Inflammatory macrophage treated with lipopolysaccharide for 4 hours (primary cell): ENCODE measurements around the gene PRTFDC1.
"Not testable (repeated sequence)": the region's sequence is repeated elsewhere in the genome, so short reads cannot be mapped to it uniquely, and the experiment has no call there.

Experiments used
- DNase-seq: peaks from one replicate; pipeline ENCODE4 v3.0.0-alpha.2; 2020

Gene PRTFDC1

DNA sequence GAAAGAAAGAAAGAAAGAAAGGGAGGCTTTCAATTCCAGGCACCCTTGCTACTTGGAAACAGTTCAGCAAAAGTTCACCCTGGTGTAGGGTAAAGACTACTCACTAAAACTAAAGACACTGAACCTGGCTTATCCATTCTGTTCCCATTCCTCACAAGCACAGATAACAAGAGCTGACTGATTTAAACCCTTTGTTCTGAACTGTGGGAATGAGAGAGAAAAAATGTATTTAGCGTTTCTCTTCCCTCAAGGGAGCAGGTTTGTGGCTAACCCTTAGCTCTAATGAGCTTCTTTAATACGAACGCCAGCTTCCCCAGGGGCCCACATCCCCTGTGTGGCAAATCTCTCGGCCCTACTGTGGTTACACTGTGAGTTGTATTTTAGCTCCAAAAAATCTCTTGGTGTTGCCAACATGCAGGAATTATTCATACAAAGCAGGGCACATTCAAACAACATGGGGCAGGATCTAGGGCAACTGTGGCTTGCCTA lies 23.3 kb downstream of the PRTFDC1 start:
- DNase-seq: no peak

DNA sequence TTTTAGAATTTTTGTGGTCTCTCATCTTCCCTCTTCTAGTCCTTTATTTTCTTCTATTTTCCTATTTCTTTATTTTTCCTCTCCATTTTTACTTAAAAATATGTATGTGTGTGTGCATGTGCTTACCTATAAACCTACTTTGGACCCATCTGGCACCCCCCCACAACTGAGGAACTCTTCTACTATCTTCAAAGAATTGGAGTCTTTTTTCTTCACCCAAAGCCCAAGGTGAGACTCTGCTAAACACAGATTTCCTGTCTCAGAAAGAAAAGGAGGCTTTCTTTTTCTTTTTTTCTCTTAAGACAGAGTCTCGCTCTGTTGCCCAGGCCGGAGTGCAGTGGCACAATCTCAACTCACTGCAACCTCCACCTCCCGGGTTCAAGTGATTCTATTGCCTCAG lies 24.2 kb downstream of the PRTFDC1 start:
- DNase-seq: no peak

DNA sequence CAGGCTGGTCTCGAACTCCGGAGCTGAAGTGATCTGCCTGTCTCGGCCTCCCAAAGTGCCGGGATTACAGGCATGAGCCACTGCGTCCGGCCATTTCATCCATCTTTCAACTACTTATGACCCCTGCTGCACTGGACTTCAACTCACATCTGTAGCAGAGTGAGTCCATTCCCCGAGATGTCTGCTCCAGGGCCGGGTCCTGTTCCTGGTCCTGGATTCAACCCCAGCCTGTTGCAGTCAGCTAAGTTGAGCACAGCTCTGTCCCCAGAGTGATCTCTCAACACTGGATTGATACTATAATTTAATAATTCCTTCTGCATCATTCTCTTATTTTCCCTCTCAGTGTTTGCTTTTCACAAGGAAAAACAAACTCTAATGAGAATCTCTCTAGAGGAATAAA lies 25.8 kb downstream of the PRTFDC1 start:
- DNase-seq: no peak

DNA sequence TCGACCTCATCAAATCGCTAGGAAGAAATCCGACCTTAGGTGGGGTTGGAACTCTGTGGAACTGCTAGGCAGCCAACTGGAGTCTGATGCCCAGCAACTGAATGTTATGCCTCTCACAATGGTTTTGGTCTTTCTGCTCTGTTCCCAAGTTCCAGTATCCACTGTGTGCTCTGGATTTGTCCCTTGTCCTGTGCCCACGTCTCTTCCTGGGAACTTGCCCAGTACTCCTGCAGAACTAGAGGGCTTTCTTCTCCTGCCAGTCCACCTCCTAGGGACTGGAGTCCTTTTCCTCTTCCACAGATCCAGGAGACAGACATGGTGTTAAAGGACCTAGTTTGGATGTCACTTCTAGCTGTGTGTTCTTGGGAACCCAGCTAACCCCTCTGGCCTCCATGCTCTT lies 26.6 kb downstream of the PRTFDC1 start:
- no peak for DNase-seq

DNA sequence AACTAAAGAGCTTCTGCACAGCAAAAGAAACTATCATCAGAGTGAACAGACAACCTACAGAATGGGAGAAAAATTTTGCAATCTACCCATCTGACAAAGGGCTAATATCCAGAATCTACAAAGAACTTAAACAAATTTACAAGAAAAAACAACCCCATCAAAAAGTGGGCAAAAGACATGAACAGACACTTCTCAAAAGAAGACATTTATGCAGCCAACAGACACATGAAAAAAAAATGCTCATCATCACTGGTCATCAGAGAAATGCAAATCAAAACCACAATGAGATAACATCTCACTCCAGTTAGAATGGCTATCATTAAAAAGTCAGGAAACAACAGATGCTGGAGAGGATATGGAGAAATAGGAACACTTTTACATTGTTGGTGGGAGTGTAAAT lies 27.9 kb downstream of the PRTFDC1 start:
- not testable (repeated sequence) for DNase-seq

DNA sequence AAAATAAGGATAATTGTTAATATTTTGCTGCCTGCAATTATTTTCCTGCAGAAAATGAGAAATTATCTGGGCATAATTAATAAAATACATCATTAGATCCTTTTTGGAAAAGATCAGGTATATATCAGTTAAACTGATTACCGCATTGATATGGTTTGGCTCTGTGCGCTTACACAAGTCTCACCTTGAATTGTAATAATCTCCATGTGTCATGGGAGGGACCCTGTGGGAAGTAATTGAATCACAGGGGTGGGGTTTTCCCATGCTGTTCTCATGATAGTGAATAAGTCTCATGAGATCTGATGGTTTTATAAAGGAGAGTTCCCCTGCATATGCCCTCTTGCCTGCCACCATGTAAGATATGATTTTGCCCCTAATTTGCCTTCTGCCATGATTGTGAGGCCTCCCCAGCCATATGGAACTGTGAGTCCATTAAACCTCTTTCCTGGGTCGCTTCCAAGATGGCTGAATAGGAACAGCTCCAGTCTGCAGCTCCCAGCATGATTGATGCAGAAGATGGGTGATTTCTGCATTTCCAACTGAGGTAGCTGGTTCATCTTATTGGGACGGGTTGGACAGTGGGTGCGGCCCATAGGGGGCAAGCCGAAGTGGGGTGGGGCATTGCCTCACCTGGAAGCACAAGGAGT lies 30.1 kb downstream of the PRTFDC1 start:
- DNase-seq: peak; percentile 86

DNA sequence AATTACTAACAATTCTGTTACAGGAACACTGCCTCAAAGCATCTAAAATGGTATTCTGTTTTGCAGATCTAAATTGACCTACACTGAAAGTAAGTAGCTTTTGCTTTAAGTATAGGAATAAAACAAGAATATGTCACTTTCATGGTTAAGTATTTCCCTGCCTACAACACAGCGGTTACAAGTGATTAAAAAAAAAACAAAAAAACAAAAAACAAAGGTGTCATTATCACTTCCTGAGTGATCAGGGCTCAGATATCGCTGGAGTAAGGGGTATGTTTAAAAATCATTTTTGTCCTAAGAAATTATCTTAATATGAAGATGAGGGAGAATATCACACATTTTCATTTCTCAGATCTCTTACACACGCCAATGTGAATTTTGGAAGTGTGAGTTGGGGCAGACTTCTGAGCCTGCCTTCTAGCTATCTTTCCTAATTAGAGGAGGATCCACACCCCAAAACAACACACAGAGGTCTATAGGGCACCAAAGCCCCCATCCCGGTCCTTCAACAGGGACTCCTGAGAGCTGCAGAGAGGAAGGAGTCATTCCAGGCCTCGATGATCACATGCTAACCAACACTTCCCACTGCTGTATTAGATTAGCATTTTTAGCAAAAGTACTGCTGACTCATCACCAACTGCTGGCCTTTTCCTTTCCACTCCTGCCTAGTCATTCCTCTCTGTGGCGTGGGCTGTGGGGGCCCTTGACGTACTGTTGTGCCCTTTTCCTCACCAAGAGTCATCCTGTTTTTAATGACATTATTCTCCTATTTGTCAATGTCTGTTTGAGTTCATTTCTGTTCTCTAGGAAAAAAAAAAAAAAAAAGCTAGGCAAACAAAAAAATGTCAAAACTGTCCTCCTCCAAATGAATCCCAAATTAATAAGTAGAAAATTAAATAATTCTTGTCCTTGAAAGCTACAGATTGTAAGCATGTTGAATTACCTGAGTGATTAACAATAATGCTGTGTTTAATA lies 31.2 kb downstream of the PRTFDC1 start:
- DNase-seq: peak; percentile 99

DNA sequence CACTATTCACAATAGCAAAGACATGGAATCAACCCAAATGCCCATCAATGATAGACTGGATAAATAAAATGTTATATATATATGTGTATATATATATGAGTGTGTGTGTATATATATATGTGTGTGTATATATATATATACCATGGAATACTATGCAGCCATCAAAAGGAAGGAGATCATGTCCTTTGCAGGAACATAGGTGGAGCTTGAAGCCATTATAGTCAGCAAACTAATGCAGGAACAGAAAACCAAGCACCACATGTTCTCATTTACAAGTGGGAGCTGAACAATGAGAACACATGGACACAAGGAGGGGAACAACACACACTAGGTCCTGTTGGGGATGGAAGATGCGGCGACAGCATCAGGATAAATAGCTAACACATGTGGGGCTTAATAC lies 32.2 kb downstream of the PRTFDC1 start:
- not testable (repeated sequence) for DNase-seq

DNA sequence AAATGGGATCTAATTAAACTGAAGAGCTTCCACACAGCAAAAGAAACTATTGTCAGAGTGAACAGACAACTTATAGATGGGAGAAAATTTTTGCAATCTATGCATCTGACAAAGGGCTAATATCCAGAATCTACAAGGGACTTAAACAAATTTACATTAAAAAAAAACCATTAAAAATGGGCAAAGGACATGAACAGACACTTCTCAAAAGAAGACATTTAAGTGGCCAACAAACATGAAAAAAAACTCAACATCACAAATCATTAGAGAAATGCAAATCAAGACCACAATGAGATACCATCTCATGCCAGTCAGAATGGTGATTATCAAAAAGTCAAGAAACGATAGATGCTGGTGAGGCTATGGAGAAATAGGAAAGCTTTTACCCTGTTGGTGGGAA lies 32.8 kb downstream of the PRTFDC1 start:
- DNase-seq: not testable (repeated sequence)

DNA sequence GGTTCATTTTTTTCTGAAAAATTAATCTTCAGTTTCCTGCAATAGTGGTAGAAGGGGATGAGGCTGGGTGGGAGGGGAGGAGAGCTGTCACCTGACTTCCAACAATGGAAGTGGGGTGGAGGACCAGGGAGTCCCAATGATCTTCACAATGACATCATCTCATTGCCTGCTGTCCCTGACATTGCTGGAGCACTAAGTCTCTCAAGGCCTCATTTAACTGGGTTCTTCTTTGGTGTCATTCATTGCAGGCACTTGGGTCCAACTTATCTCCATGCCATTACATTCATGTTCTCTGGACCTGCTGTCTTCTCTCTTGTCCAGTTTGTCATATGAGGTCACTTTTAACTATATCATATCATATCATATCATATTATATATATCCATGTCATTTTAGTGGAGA lies 34.4 kb downstream of the PRTFDC1 start:
- no peak for DNase-seq

DNA sequence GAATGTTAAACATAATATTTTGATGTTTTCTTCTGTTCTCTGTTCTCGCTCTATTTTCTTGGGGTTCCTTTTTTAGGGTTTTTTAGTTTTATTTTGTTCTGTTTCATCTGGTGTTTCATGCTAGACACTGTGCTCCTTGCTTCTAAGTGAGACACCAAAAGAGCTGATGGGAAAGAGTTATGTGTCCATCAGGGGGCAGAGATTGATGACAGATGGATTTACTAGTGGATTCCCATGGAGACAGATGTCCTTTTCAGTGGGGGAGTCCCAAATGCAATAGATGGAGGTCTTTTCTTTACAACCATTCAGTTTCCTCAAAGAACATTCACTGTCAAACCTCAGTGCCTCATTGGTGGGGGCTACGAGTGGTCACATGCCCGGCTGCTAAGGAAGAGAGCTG lies 34.9 kb downstream of the PRTFDC1 start:
- DNase-seq: no peak

DNA sequence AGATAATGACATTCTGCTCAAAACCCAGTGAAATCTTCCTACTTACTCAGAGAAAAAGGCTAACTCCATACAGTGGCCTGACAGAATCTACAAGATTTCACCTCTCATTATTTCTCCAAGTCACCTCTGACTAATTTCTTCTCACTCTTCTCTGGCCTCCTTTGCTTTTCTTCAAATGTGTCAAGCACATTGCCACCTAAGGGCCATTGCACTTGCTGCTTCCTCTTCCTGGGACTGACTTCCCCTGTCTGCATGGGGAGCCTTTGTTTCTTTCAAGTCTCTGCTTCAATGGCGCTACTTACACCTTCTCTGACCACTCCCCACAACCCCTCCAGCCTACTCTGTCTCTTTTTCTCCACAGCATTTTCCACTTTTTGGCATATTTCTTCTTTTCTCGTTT lies 36.0 kb downstream of the PRTFDC1 start:
- peak; percentile 33 for DNase-seq

DNA sequence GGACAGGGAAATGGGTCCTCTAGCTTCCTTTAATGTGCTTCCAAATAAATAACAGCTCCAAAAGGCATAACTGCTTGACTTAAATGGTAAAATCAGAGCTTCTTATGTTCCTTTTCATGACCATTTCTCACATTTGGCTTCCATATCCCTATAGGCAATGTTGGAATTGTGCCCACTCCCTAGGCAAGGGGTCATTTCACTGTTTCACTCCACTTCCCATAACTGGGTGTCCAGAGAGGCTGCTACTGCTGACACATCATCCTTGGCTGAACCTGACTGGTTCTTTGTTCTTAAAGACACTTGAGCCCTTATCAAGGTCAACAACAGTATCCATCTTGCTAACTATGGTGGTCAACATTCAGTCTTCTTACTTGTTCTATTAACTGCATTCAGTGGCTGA lies 37.1 kb downstream of the PRTFDC1 start:
- peak; percentile 44 for DNase-seq

DNA sequence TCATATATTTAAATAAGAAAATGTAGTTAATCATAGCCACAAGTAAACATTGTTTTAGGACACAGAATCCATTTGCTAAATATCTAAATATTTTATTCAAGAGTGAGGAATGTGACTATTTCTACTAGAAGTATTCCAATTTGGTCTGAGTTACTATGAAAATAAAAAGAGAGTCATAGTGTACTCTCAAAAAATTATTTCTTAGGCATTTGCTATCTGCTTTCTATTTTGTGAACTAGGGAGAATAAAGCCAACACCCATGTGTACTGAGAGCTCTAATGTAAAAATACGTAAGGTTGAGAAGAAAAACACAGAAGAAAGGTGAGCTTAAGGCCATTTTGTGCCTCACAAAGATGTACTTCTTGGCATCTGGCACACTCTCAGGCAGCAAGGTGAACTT lies 38.3 kb downstream of the PRTFDC1 start:
- no peak for DNase-seq

DNA sequence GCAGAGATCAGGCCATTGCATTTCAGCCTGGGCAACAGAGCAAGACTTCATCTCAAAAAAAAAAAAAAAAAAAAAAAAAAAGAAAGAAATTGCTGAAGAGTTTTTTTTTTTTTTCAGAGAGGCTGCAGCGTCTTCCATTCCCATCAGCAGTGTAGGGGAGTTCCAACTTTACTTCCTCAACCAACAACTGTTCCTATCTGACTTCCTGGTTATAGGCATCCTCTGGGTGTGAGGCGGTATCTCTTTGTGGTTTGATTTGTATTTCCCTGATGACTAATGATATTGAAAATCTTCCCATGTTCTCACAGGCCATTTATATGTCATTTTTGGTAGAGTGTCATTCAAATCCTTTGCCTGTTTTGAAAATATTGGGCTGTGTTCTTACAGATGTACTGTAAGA lies 40.2 kb downstream of the PRTFDC1 start:
- peak; percentile 94 for DNase-seq

DNA sequence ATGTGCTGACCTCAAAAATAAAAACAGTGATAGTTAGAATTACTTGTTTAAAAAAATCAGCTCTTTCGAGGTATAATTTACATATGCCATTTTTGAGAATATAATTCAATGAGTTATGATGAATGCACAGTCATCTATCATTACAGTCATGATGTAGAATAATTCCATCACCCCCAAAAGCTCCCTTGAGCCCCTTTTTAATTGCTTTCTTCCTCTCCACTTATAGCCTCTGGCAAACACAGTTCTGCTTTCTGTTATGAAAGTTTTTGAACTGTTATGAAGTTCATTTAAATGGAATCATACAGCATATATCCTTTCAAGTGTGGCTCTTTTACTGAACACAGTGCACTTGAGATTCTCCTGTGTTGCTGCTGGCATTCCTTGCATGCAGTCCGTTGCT lies 41.4 kb downstream of the PRTFDC1 start:
- no peak for DNase-seq

DNA sequence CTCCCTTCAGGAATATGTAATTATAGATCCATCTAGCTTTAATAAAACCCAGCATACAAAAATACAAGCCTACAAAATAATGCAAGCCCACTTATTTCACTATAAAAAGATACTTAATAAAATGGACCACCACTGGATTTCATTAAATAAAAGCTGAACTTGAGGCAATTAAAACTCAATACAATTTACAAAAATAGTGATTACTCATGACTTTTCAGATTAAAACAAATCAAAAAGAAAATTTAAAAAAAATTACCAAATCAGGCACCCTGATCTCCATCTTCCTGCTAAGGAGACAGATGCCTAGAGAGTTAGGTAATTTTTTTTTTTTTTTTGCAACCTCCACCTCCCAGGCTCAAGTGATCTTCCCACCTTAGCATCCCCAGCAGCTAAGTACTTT lies 41.8 kb downstream of the PRTFDC1 start:
- DNase-seq: no peak

DNA sequence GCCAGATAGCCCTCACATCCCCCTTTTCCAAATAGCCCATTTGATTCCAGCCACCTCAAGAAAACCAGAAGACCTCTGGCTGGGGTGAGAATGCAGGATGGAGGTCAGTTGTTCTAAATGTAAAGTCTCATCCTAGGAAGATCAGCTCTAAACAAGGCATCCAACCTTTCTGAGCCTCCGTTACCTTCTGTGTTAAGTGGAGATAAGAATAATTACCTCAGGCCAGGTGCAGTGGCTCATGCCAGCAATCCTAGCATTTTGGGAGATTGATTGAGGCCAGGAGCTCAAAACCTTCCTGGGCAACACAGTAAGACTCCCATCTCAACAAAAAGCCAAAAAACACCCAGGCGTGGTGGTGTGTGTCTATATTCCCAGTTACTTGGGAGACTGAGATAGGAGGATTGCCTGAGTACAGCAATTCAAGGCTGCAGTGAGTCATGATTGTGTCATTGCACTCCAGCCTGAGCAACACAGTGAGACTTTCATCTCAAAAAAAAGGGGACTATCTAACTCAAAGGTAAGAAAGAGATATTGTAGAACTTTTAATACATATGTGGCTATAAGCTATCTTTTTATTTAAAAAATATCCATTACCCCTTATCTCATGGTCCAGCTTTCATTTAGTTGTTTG lies 43.5 kb downstream of the PRTFDC1 start:
- peak; percentile 69 for DNase-seq

DNA sequence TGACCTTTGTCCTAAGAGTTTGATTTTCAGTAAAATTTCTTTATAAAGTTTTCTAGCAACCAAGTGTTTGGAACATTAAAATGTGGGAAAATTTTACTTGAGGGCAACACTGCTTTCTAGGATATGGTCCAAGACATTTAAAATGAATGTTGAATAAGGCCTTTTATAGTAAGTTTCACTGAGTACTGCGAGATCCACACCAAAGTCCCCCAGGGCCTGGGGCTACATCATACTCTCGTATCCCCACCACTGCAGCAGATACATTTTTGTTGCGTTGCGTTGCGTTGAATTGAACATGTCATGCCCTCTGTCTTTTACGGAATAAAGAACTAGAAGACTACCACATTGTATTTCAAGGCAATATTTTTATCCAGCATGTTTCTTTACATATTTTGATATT lies 44.5 kb downstream of the PRTFDC1 start:
- DNase-seq: no peak

DNA sequence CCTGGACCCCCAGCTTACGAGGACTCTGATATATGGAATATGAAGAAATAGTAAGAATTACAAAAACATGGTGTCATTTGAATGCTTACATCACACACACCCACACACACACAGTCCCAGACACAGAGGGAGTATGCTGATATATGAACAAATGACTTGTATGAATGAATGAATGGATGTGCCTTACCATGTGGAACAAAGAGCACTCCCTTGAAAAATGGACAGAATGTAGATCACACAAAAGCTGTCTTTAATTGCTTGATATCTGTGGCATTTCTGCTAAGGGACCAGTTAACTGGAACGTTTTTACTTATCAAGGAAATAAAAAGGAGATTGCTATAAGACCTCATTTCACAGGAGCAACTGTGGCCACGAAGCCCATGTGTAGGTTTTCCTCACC lies 46.0 kb downstream of the PRTFDC1 start:
- peak; percentile 50 for DNase-seq

DNA sequence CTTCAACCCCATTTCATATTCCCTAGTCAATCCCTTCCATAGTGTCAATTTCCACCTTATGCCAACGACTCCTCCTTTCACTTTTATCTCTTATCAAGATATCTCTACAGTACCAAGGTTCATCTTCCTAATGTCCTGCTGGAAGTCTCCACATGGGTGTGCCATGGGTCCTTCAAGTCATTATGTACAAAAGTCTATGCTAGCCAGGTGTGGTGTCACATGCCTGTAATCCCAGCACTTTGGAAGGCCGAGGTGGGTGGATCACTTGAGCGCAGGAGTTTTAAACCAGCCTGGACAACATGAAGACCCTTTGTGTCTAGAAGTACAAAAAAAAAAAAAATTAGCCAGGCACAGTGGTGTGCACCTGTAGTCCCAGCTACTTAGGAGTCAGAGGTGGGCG lies 47.6 kb downstream of the PRTFDC1 start:
- DNase-seq: no peak

DNA sequence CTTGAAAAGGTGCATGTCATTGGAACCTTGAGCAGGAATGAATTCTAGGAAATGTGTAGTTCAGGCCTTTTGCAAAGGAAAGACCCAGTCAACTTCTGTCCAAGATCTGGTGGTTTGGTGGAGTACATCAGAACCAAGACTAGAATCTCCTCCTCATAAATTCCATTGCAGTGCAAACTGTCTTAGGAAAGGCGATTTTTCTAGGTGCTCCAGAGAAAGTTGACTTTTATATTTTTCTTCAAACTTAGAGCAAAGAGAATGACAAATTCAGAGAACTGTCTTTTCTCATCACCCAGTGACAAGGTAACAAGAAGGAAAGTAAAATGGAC lies 50.0 kb downstream of the PRTFDC1 start:
- DNase-seq: no peak

DNA sequence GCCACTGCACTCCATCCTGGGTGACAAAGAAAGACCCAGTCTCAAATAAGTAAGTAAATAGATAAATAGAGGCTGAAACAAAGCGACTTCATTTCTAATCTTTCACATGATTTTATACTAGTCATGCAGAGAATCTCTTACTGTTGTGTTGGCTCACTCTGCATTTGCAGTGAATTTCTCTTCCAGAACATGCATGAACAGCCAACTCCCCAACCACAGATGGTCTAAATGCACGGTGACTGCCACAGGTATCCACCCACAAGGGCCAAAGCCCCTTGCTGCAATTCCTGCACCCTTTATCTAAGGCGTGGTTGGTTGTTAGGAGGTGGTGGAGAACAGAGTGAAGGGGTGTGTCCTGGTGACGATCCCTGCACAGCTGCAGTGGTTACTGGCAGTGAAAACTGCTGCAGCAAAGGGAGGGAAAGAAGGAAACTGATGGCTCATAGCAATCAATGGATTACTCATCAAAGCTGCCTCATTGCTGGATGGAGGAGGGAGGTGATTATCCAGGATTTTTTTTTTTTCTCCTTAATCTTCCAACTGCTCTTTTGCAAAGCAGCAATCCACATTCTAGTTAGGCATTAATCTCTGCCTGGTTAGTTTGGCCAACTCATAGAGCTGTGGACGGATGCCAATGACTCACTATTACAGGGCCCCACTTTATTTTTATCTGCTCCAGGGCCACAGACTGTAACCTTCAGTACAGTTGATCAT lies 50.6 kb downstream of the PRTFDC1 start:
- DNase-seq: peak; percentile 77
